SU-DHL-6 (cell line): ENCODE measurements around the gene FSCN2.
"Not testable (repeated sequence)": the region's sequence is repeated elsewhere in the genome, so short reads cannot be mapped to it uniquely, and the experiment has no call there.

Experiments
- CTCF ChIP-seq: fragments of 200-600 bp; sonication (generic); IDR thresholded peaks from one replicate; pipeline ENCODE4 v1.5.1; 2017; ENCODE audit warnings: antibody characterized with exemption, mild to moderate bottlenecking, low read length, moderate library complexity; ENCODE audit not compliant: insufficient read depth, poor library complexity, severe bottlenecking
- EZH2phosphoT487 ChIP-seq: fragments of 200-600 bp; sonication (generic), shearing (Covaris generic); conservative IDR thresholded peaks from 2 replicates; pipeline ENCODE4 v1.6.1; 2018; ENCODE audit warnings: mild to moderate bottlenecking, antibody characterized with exemption, low read length, moderate library complexity, mixed read lengths

GRCh38 chr17:81531013-81531412, 2.8 kb downstream of the FSCN2 start:
- not testable (repeated sequence) for TF ChIP-seq CTCF, EZH2phosphoT487
